GM18907 (cell line): ENCODE measurements around the gene DLK2.

Experiments
- ATAC-seq: cut with Tn5 transposase; IDR thresholded peaks from one replicate; pipeline ENCODE4 v1.9.1; 2021; ENCODE audit warnings: mild to moderate bottlenecking, moderate library complexity; ENCODE audit not compliant: unreplicated experiment

DLK2 gene

DNA sequence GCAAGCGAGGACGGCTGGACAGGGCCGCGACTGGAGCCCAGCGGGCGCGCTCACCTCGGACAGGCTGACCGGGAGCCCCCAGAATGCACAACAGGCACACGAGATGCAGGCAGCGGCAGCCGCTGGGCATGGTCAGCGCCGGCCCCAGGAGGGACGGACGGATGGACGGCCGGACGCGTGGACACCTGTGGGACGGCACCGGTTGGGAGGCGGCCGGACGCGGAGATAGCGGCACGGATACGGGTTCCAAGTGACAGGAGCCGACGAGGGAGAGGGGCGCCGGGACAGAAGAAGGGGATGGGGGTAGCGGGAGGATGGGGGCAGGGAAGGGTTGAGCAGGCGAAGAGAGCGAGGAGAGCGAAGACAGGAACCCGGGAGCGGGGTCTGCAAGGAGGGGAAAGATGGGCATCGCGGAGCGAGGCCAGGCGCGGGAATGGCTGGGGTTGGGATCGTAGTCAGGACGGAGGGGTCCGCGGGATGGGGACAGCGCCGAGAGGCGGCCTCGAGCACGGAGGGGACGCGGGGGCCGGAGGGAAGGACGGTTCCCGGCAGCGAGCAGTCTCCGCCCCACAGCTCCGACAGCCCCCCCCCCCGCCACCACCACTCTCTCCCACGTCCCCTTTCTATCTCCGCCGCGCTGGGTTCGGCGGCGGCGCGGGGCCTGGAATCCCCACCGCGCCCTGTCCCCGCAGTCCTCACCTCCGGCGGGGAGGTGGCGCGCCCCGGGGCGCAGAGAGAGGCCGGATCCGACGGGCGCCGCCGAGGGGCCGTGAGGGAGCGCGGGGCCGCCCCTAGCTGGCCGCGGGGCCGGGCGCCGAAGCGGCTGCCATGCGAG is 435 bp downstream of the DLK2 start:
- ATAC-seq: peak; percentile 30

DNA sequence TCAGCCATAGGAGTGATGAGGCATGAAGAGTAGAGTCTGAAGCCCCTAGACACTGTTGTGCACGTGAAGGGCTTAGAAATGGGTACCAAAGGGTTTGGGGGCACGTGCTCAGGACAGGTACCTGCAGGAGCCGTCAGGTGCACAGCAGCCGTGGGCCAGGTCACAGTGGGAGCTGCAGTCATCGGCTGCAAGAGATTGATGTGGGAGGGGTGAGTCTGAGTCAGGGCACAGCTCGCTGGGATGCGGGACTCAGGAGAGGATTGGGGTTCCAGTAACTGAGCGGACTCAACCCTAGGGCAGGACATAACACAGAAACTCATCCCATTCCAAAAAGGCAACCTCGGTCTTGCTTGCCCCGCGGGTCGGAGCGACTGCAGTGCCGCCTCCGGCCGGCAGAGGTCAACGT is 1.1 kb downstream of the DLK2 start:
- ATAC-seq: peak; percentile 58

DNA sequence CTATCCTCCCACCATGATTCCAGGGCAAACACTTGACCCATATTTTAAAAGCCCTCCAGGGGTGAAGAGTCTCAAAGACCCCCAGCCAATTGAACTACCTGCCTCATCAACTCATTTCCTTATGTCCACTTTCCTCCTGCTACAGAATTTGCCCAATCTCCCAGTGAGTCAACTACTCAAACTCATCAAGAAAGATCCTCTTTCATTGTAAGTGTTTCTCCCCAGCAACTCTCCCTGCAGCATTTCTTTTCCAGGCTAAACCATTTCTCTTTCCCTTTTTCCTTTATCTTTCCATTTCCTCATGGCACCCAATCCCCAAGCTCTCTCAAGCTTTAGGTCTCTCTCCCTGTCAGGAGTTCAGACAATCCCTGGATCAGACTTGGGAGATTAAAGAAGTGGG is 1.5 kb downstream of the DLK2 start:
- ATAC-seq: no peak

DNA sequence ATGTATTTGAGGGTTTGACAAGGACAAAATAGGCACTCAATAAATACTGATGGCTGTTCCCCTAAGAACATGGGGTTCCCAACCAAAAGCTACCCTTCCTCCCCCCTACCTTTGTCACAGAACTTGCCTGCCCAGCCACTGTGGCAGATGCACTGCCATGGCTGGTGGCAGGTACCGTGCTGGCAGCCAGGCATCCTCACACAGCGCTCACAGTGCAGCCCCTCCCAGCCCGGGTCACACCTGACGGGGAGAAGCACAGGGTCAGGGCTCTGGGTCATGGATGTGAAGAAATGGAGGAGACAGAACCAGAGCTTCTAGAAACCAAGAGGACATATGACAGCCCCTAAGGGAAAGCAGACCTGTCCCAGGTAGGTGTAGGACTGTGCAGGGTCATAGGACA is 2.5 kb downstream of the DLK2 start:
- no peak for ATAC-seq

DNA sequence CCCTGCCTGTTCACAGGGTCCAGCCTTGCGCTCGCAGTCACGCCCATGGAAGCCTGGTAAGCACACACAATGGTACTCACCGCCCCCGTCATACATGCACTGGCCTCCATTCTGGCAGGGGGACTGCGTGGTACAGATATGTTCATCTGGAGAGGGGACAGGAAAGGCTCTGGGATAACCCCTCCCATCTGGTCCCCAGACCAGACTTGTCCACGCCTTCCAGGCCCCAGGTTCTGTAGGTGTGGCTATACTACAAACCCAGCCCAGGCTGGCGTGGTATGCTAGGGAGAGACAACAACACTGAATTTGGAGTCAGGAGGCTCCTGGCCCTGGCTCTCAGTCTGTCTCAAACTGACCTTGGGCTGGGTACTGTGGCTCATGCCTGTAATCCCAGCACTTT is 3.4 kb downstream of the DLK2 start:
- ATAC-seq: no peak

DNA sequence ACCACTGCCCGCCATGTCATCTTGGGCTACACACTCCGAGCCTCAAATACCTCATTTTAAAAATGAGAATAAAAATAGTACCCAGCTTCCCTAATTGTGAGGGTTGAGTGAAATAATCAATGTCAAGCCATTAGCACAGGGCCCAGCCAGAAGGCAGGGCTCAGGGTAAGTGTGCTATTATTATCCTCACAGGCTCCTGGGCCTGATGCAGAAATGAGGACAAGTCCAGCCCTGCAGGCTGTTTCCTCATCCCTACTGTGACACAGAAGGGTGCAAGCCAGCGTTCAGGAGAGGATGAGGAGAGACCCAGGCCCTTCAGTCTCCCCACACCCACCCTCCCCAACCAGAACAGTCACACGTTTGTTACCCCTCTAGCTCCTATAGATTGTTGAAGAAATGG is 4.0 kb downstream of the DLK2 start:
- no peak for ATAC-seq

DNA sequence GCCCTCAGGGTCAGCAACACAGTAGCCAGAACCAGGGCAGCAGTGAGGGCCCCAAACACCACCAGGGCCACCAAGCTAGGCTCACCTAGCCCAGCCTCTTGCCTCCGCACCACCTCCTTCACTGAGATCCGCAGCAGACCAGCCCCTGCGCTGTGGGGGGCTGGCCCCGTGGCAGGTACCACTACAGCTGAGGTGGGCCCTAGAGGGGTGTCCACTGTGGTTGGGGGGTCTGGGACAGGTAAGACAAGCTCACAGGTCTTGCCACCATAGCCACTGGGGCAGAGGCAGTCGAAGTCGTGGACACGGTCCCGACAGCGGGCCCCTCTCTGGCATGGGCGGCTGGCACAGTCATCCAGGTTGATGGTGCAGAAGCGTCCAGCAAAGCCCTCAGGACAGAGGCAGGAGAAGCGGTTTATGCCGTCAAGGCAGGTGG is 4.6 kb downstream of the DLK2 start:
- ATAC-seq: no peak

DNA sequence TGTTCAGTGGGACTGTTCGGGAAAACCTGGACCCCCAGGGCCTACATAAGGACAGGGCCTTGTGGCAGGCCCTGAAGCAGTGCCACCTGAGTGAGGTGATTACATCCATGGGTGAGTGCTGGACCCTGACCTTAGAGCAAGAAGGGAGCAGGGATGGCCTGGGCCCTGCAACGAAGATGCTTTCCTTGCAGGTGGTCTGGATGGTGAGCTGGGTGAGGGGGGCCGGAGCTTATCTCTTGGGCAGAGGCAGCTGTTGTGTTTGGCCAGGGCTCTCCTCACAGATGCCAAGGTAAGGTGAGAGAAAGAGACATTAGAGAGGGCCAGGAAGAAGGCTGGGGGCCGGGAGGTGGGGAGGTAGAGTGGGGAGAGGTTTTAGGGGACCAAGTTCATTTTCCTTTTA is 6.4 kb downstream of the DLK2 start:
- no peak for ATAC-seq

DNA sequence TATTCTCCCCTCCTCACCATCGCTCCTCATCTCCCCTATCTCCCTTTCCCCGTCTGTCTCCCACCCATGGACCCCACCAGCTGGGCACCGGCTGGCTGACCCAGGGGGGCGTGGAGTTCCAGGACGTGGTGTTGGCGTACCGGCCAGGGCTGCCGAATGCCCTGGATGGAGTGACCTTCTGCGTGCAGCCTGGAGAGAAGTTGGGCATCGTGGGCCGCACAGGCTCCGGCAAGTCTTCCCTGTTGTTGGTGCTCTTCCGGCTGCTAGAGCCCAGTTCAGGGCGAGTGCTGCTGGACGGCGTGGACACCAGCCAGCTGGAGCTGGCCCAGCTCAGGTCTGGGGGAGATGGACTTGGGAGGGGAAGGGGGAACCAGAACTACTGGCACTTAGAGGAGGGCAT is 7.7 kb downstream of the DLK2 start:
- no peak for ATAC-seq

DNA sequence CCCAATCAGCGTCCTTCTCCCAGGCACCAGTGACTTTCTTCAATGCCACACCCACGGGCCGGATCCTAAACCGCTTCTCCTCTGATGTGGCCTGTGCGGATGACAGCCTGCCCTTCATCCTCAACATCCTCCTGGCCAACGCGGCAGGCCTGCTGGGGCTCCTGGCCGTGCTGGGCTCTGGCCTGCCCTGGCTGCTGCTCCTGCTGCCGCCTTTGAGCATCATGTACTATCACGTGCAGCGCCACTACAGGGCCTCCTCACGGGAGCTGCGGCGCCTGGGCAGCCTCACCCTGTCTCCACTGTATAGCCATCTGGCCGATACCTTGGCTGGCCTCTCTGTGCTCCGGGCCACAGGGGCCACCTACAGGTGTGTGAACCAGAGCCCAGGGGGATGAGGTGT is 9.8 kb downstream of the DLK2 start:
- no peak for ATAC-seq

DNA sequence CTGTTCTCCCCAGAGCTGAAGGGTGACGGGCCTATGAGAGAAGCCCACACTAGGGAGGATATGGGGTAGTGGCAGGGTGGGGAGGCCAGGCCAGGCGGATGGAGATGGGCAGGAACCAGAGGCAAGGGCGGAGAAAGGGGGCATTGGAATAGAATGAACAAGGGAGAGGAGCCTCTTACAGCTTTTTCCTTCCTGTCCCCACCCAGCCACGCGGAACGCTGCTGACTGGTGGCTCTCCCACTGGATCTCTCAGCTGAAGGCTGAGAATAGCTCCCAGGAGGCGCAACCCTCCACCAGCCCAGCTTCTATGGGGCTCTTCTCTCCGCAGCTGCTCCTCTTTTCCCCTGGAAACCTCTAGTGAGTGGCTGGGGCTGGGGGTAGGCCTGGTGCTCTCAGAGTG is 10.8 kb downstream of the DLK2 start:
- ATAC-seq: no peak

DNA sequence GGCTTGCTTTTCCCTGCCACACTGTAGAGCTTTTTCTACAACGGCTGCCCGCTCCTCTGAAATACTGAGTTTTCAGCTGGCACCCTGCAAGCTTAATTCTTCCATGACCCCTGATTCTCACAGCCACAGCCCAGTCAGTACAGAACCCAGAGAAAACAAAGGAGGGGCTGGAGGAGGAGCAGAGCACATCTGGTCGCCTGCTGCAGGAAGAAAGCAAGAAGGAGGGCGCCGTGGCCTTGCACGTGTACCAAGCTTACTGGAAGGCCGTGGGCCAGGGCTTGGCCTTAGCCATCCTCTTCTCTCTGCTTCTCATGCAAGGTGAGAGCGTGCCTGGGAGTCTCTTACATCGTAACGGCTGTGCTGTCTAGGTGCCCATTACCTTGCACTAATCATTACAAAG is 11.3 kb downstream of the DLK2 start:
- no peak for ATAC-seq

DNA sequence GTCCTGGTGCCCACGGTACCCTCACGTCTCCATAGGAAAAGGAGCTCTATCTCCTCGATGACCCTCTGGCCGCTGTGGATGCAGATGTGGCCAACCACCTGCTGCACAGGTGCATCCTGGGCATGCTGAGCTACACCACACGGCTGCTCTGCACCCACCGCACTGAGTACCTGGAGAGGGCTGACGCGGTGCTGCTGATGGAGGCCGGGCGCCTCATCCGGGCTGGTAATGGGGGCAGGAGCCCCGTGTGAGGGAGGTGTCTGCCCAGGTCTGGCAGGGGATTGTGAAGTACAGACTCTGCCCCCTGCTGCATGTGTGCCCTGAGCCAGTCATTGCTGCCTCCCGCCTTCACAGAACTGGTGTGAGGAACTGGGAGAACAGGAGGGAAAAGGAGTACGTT is 12.4 kb downstream of the DLK2 start:
- ATAC-seq: no peak

DNA sequence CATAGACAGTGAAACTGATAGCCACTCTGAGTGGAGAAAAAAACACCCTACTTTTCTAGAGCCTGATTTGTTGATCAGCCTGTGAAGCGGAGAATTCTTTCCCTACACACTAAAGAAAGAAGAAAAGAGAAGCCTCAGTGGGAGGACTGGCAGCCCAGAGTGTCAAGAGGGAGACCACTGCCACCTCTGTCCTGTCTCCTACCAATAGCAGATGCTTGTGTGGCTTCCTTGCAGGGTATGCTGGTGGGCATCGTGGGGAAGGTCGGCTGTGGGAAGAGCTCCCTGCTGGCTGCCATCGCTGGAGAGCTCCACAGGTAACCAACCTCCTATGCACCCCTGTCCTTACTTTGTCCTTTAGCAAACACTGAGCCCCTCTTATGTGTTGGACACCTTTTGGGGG is 17.6 kb downstream of the DLK2 start:
- ATAC-seq: no peak

DNA sequence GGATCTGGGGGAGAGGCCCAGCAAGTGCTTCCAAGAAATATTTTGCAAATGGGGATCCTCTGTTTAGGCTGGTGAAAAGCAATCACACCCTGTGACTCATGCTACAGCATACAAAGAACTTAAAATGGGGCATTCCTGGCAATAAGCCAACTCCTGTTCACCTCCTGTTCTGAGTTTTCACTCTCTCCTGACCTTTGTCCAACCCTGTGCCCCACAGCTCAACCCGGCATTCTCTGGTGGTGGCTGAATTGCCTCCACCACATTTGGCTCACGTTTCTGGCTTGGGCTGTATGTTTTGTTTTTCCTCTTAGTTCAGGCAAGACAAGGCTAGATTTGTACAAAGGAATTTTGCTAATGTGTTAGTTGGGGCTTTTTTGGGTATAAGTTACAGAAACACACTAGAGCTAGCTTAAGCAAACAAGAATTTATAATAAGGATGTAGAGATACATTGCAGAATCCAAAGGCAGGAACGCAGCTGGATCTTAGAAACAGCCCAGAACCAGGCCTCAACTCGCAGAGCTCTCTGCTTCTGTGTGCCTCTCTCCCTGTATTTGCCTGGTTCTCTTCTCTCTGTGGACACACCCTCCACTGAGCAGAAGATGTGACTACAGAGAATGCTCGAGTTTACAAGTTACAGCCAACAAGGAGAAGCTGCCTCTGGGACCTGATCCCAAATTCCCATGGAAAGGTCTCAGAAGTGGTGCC is 18.6 kb downstream of the DLK2 start:
- no peak for ATAC-seq

DNA sequence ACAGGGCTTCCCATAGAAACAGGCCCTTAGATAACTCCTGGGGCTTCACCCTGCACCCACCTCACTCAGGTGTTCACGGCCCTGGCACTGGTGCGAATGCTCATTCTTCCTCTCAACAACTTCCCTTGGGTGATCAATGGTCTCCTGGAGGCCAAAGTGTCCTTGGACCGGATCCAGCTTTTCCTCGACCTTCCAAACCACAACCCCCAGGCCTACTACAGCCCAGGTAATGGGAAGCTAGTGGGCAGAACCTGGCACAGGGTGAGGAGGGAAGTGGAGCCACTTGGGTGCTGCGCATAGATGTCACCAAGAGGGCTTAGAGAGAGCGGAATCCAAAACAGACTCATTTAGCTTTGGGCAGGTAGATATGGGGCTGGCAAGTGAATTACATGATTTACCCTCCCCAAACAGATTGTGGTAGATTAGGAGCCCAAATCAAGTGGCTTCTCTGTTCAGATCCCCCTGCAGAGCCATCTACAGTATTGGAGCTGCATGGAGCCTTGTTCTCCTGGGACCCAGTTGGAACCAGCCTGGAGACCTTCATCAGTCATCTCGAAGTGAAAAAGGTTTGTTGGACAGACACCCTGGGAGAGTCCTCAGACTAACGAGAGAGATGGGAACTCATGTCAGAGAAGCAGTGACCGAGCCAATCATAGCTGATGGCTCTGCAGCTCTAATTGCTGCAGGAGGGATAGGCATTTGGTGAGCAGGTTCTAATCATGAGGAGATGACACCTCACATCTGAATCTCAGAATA is 19.5 kb downstream of the DLK2 start:
- no peak for ATAC-seq

DNA sequence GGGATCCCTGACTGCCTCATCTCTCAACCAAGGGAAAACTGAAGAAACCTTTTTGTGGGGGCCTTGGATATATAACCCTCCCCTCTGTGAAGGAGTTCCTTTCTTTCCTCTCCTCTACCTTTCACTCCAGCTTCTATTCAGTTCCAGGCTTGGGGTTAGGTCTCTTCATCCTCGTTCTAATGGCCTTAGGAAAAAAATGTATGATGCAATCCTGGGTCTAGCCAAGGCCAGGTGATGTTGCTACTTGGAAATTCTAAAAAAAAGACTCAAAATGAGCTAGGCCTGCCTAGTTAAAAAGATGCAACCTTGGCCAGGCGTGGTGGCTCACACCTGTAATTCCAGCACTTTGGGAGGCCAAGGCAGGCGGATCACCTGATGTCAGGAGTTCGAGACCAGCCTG is 20.4 kb downstream of the DLK2 start:
- no peak for ATAC-seq

DNA sequence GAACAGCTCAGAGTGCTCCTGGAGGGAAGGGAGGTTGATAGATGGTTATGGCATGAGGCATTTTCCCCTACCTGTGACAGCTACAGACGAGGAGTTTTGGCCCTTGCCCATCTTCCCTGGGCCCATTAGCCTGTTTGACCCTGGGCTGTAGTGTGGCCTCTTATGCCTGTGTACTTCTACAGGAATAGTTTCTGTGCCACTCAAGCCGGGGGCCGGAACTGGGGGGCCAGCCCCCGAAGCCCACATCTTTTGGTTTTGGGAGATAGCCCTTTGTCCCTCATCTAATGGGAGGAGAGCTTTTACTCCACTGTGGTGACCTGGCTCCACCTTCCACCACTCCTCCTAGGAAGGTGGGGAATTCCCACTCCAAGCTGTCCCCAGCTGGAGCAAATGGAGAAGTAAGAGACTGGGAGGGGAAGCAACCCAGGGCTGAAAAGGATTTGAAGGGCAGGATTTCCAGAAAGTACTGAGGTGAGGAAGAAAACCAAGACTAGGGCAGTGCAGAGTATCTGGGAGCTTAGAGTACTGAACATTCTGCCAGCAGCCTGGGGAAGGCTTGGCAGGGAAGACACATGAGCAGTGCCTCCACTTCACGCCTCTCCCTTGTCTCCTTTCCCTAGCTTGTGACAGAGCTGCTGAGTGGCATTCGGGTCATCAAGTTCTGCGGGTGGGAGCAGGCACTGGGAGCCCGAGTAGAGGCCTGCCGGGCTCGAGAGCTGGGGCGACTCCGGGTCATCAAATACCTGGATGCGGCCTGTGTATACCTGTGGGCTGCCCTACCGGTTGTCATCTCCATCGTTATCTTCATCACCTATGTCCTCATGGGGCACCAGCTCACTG is 21.1 kb downstream of the DLK2 start:
- no peak for ATAC-seq

DNA sequence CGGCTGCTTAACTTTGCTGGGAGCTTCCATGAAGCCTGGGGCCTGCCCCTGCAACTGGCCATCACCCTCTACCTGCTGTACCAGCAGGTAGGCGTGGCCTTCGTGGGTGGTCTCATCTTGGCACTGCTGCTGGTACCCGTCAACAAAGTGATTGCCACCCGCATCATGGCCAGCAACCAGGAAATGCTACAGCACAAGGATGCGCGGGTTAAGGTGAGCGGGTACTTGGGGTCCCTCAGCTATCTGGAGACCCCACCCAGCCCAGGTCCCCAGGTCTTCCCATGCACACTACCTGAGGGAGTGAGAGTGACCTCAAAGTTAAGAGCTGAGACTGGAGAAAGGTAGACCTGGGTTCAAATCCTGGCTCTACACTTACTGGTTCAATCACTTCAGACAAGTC is 22.2 kb downstream of the DLK2 start:
- no peak for ATAC-seq

DNA sequence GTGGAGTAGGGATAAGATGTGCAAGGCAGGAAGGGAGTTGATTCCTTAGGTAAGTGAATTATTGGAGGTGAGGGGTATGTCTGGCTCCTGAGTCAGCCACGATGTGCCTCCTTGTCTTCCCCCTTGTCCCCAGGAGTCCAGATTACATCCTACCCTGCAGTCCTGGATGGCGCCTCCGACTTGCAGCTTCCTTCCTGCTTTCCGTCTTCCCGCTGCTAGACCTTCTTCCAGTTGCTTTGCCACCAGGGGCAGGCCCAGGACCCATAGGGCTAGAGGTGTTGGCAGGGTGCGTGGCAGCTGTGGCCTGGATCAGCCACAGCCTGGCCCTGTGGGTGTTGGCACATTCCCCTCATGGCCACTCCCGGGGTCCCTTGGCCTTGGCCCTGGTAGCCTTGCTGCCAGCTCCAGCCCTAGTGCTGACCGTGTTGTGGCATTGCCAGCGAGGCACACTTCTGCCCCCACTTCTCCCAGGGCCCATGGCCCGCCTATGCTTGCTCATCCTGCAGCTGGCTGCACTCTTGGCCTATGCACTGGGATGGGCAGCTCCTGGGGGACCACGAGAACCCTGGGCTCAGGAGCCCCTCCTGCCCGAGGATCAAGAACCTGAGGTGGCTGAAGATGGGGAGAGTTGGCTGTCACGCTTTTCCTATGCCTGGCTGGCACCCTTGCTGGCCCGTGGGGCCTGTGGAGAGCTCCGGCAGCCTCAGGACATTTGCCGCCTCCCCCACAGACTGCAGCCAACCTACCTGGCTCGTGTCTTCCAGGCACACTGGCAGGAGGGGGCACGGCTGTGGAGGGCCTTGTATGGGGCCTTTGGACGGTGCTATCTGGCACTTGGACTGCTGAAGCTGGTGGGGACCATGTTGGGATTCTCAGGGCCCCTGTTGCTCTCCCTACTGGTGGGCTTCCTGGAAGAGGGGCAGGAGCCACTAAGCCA is 23.1 kb downstream of the DLK2 start:
- no peak for ATAC-seq
